ENCODE measurements around the gene PARD3B.

PARD3B gene

GRCh38 chr2:205357732-205358131 is 812.5 kb downstream of the PARD3B start:
- no peak for DNase-seq (ENCODE audit: low spot score)

- no peak for DNase-seq (ENCODE audit: low spot score)
These were observed 813.1 kb downstream of the PARD3B start for GRCh38 chr2:205358351-205358815.

GRCh38 chr2:205361272-205361671 is 816.0 kb downstream of the PARD3B start:
- no peak for DNase-seq (ENCODE audit: low spot score)

GRCh38 chr2:205361970-205362369 is 816.7 kb downstream of the PARD3B start:
- DNase-seq (ENCODE audit: low spot score): no peak

- DNase-seq (ENCODE audit: low spot score): no peak
These were observed 819.0 kb downstream of the PARD3B start for GRCh38 chr2:205364261-205364660.

GRCh38 chr2:205366336-205367060 is 821.2 kb downstream of the PARD3B start:
- no peak for DNase-seq (ENCODE audit: low spot score)

GRCh38 chr2:205367331-205367935 is 822.2 kb downstream of the PARD3B start:
- DNase-seq (ENCODE audit: low spot score): no peak

- no peak for DNase-seq (ENCODE audit: low spot score)
These were observed 824.5 kb downstream of the PARD3B start for GRCh38 chr2:205369813-205370212.

- no peak for DNase-seq (ENCODE audit: low spot score)
These were observed 825.5 kb downstream of the PARD3B start for GRCh38 chr2:205370726-205371125.

GRCh38 chr2:205372141-205372540 is 826.9 kb downstream of the PARD3B start:
- DNase-seq (ENCODE audit: low spot score): no peak

- no peak for DNase-seq (ENCODE audit: low spot score)
These were observed 830.5 kb downstream of the PARD3B start for GRCh38 chr2:205375461-205376448.

- DNase-seq (ENCODE audit: low spot score): no peak
These were observed 832.0 kb downstream of the PARD3B start for GRCh38 chr2:205377324-205377723.

- no peak for DNase-seq (ENCODE audit: low spot score)
These were observed 838.3 kb downstream of the PARD3B start for GRCh38 chr2:205383601-205384000.

GRCh38 chr2:205386109-205386508 is 840.8 kb downstream of the PARD3B start:
- no peak for DNase-seq (ENCODE audit: low spot score)

GRCh38 chr2:205387350-205388055 is 842.2 kb downstream of the PARD3B start:
- no peak for DNase-seq (ENCODE audit: low spot score)

GRCh38 chr2:205390866-205391265 is 845.6 kb downstream of the PARD3B start:
- DNase-seq (ENCODE audit: low spot score): no peak

GRCh38 chr2:205401511-205401910 is 856.2 kb downstream of the PARD3B start:
- DNase-seq (ENCODE audit: low spot score): no peak

- no peak for DNase-seq (ENCODE audit: low spot score)
These were observed 856.7 kb downstream of the PARD3B start for GRCh38 chr2:205402011-205402410.

GRCh38 chr2:205403244-205403825 is 858.1 kb downstream of the PARD3B start:
- no peak for DNase-seq (ENCODE audit: low spot score)

- no peak for DNase-seq (ENCODE audit: low spot score)
These were observed 859.9 kb downstream of the PARD3B start for GRCh38 chr2:205405194-205405593.

GRCh38 chr2:205405752-205406151 is 860.5 kb downstream of the PARD3B start:
- no peak for DNase-seq (ENCODE audit: low spot score)

All from LoVo (cell line).